Measurements from ENCODE around the gene SIGLEC6. TPM values are rescaled to one million over a fixed set of nuclear protein-coding genes. Genes with fewer than 3 reads are reported as not detected.

SIGLEC6 gene
- polyA plus RNA-seq, 2 donors, result 0.13 TPM; not detected in 1

- Histone ChIP-seq H3K4me3 (ENCODE audit: low read depth in 1 of 2, low read length in 2 of 2) (no peak overlapping the region), H3K27ac (ENCODE audit: low read depth in 2 of 2, low read length in 1 of 2) (no peak overlapping the region), H3K9me3 (ENCODE audit: control insufficient read depth in 2 of 2, insufficient read depth in 1 of 2, low read depth in 1 of 2, low read length in 1 of 2) (peaks cover 0 to 7% of the 10 kb centered on the region in 2 donors), H3K27me3 (ENCODE audit: control insufficient read depth in 1 of 2, insufficient read depth in 2 of 2, low read length in 2 of 2) (no peaks in the 10 kb centered on the region), H3K36me3 (ENCODE audit: control insufficient read depth in 2 of 2, insufficient read depth in 2 of 2, low read length in 1 of 2) (no peaks in the 10 kb centered on the region), H3K4me1 (ENCODE audit: control insufficient read depth in 2 of 2, insufficient read depth in 2 of 2, low read length in 1 of 2) (no peaks in the 10 kb centered on the region)
- 46 to 62% methylated on average over 10 of the region's 10 CpGs for WGBS, 2 donors
These were observed 10.2 kb upstream of the SIGLEC6 start for GRCh38 chr19:51541458-51542357.

- H3K4me3 ChIP-seq (ENCODE audit: low read depth in 1 of 2, low read length in 2 of 2), result no peak overlapping the region
- H3K9me3 ChIP-seq (ENCODE audit: control insufficient read depth in 2 of 2, insufficient read depth in 1 of 2, low read depth in 1 of 2, low read length in 1 of 2), result peaks cover 0 to 7% of the 10 kb centered on the region in 2 donors
- H3K27me3 ChIP-seq (ENCODE audit: control insufficient read depth in 1 of 2, insufficient read depth in 2 of 2, low read length in 2 of 2), result no peaks in the 10 kb centered on the region
- H3K36me3 ChIP-seq (ENCODE audit: control insufficient read depth in 2 of 2, insufficient read depth in 2 of 2, low read length in 1 of 2), result no peaks in the 10 kb centered on the region
- no peaks in the 10 kb centered on the region for H3K4me1 ChIP-seq (ENCODE audit: control insufficient read depth in 2 of 2, insufficient read depth in 2 of 2, low read length in 1 of 2)
- 81 to 84% methylated on average over 4 of the region's 4 CpGs for WGBS, 2 donors
- no peak overlapping the region for H3K27ac ChIP-seq (ENCODE audit: low read depth in 2 of 2, low read length in 1 of 2)
These were observed 8.4 kb upstream of the SIGLEC6 start for GRCh38 chr19:51539821-51540366.

DNA sequence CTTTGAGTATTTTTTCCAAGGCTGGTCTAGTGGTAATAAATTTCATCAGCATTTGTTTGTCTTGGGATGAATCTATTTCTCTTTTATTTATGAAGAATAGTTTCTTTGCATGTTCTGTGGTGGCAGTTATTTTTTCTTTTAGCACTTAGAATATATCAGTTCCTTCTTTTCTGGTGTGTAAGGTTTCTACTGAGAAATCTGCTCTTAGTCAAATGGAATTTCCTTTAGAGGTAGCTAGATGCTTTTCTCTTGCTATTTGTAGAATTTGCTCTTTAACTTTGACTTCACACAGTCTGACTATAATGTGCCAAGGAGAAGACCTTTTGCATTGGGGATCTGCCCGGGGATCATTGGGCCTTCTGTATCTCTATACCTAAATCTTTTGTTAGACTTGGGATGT lies 4.1 kb upstream of the SIGLEC6 start:
- H3K27me3 ChIP-seq (ENCODE audit: control insufficient read depth in 1 of 2, insufficient read depth in 2 of 2, low read length in 2 of 2), result no peaks in the 10 kb centered on the region
- 85 to 92% methylated on average over 1 of the region's 1 CpG for whole genome bisulfite sequencing, 2 donors

GRCh38 chr19:51530616-51531015 lies 854 bp downstream of the SIGLEC6 start:
- Histone ChIP-seq H3K4me1 (ENCODE audit: control insufficient read depth in 2 of 2, insufficient read depth in 2 of 2, low read length in 1 of 2) (no peaks in the 10 kb centered on the region), H3K27me3 (ENCODE audit: control insufficient read depth in 1 of 2, insufficient read depth in 2 of 2, low read length in 2 of 2) (no peaks in the 10 kb centered on the region), H3K4me3 (ENCODE audit: low read depth in 1 of 2, low read length in 2 of 2) (no peak overlapping the region), H3K27ac (ENCODE audit: low read depth in 2 of 2, low read length in 1 of 2) (no peak overlapping the region), H3K9me3 (ENCODE audit: control insufficient read depth in 2 of 2, insufficient read depth in 1 of 2, low read depth in 1 of 2, low read length in 1 of 2) (no peaks in the 10 kb centered on the region), H3K36me3 (ENCODE audit: control insufficient read depth in 2 of 2, insufficient read depth in 2 of 2, low read length in 1 of 2) (no peaks in the 10 kb centered on the region)
- WGBS, 2 donors, result 83 to 84% methylated on average over 8 of the region's 8 CpGs

More for the DNA sequence above, 4.1 kb upstream of the SIGLEC6 start:
- no peak overlapping the region for H3K27ac ChIP-seq (ENCODE audit: low read depth in 2 of 2, low read length in 1 of 2)
- H3K36me3 ChIP-seq (ENCODE audit: control insufficient read depth in 2 of 2, insufficient read depth in 2 of 2, low read length in 1 of 2), result no peaks in the 10 kb centered on the region
- no peaks in the 10 kb centered on the region for H3K4me1 ChIP-seq (ENCODE audit: control insufficient read depth in 2 of 2, insufficient read depth in 2 of 2, low read length in 1 of 2)
- no peak overlapping the region for H3K4me3 ChIP-seq (ENCODE audit: low read depth in 1 of 2, low read length in 2 of 2)
- peaks cover 0 to 4% of the 10 kb centered on the region in 2 donors for H3K9me3 ChIP-seq (ENCODE audit: control insufficient read depth in 2 of 2, insufficient read depth in 1 of 2, low read depth in 1 of 2, low read length in 1 of 2)

- WGBS, 2 donors, result 78 to 80% methylated on average over 2 of the region's 2 CpGs
- Histone ChIP-seq H3K36me3 (ENCODE audit: control insufficient read depth in 2 of 2, insufficient read depth in 2 of 2, low read length in 1 of 2) (no peaks in the 10 kb centered on the region), H3K27me3 (ENCODE audit: control insufficient read depth in 1 of 2, insufficient read depth in 2 of 2, low read length in 2 of 2) (no peaks in the 10 kb centered on the region), H3K27ac (ENCODE audit: low read depth in 2 of 2, low read length in 1 of 2) (no peak overlapping the region), H3K9me3 (ENCODE audit: control insufficient read depth in 2 of 2, insufficient read depth in 1 of 2, low read depth in 1 of 2, low read length in 1 of 2) (no peaks in the 10 kb centered on the region), H3K4me1 (ENCODE audit: control insufficient read depth in 2 of 2, insufficient read depth in 2 of 2, low read length in 1 of 2) (no peaks in the 10 kb centered on the region), H3K4me3 (ENCODE audit: low read depth in 1 of 2, low read length in 2 of 2) (no peak overlapping the region)
These were observed 2.2 kb downstream of the SIGLEC6 start for GRCh38 chr19:51529301-51529700.

DNA sequence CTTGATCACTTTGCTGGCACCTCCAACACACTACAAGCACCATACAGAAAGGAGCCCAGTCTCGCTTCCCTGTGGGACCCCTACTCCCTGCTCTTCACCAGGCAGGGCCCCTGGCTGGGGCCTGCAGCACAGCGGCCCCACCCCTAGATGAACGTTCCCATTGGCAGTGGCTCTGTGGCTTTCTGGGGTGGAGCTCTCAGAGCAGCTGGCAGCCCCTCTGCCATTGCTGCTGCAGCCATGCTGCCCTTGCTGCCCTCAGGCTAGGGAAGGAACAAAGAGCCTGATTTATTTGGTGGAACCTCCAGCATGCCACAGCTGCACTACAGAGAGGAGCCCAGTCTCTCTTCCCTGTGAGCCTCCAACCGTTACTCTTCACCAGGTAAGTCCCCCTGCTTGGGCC lies 5.8 kb downstream of the SIGLEC6 start:
- Histone ChIP-seq H3K4me3 (ENCODE audit: low read depth in 1 of 2, low read length in 2 of 2) (no peak overlapping the region), H3K4me1 (ENCODE audit: control insufficient read depth in 2 of 2, insufficient read depth in 2 of 2, low read length in 1 of 2) (no peaks in the 10 kb centered on the region), H3K9me3 (ENCODE audit: control insufficient read depth in 2 of 2, insufficient read depth in 1 of 2, low read depth in 1 of 2, low read length in 1 of 2) (no peaks in the 10 kb centered on the region), H3K27ac (ENCODE audit: low read depth in 2 of 2, low read length in 1 of 2) (no peak overlapping the region), H3K27me3 (ENCODE audit: control insufficient read depth in 1 of 2, insufficient read depth in 2 of 2, low read length in 2 of 2) (no peaks in the 10 kb centered on the region), H3K36me3 (ENCODE audit: control insufficient read depth in 2 of 2, insufficient read depth in 2 of 2, low read length in 1 of 2) (no peaks in the 10 kb centered on the region)
- 36 to 41% methylated on average over 4 of the region's 4 CpGs for WGBS, 2 donors

DNA sequence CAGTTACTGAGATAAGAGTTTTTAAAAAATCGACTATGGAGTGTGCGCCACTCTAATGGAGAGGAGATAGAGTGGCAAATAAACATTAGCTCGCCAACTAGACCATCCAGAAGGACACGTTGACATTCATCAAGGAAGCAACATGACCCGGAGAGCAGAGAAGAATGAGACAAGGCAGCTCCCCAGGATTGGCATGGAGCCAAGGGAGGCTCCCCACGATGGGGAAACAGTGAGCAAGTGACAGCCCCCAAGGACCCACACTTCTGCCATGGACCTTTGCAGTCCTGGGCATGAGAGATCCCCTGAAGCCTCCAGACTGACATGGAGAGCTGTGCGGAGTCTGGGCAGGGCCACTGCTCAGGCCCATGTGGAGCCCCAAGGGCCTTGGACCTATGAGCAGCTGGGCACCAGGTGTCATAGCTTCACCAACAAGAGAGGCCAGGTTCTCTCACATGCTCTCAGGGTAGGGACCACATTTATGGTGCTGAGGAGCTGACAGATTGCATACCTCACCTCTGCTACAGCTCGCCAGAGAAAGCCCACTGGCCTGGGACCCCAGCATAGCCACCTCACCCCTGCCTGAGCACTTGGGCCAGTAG lies 6.7 kb downstream of the SIGLEC6 start:
- no peak overlapping the region for H3K4me3 ChIP-seq (ENCODE audit: low read depth in 1 of 2, low read length in 2 of 2)
- no peaks in the 10 kb centered on the region for H3K4me1 ChIP-seq (ENCODE audit: control insufficient read depth in 2 of 2, insufficient read depth in 2 of 2, low read length in 1 of 2)
- no peaks in the 10 kb centered on the region for H3K9me3 ChIP-seq (ENCODE audit: control insufficient read depth in 2 of 2, insufficient read depth in 1 of 2, low read depth in 1 of 2, low read length in 1 of 2)
- no peak overlapping the region for H3K27ac ChIP-seq (ENCODE audit: low read depth in 2 of 2, low read length in 1 of 2)
- H3K36me3 ChIP-seq (ENCODE audit: control insufficient read depth in 2 of 2, insufficient read depth in 2 of 2, low read length in 1 of 2), result no peaks in the 10 kb centered on the region
- 66 to 74% methylated on average over 8 of the region's 8 CpGs for WGBS, 2 donors
- H3K27me3 ChIP-seq (ENCODE audit: control insufficient read depth in 1 of 2, insufficient read depth in 2 of 2, low read length in 2 of 2), result no peaks in the 10 kb centered on the region

GRCh38 chr19:51521781-51522180 lies 9.7 kb downstream of the SIGLEC6 start:
- H3K4me3 ChIP-seq (ENCODE audit: low read depth in 1 of 2, low read length in 2 of 2), result no peak overlapping the region
- H3K36me3 ChIP-seq (ENCODE audit: control insufficient read depth in 2 of 2, insufficient read depth in 2 of 2, low read length in 1 of 2), result no peaks in the 10 kb centered on the region
- 53 to 57% methylated on average over 2 of the region's 2 CpGs for WGBS, 2 donors

DNA sequence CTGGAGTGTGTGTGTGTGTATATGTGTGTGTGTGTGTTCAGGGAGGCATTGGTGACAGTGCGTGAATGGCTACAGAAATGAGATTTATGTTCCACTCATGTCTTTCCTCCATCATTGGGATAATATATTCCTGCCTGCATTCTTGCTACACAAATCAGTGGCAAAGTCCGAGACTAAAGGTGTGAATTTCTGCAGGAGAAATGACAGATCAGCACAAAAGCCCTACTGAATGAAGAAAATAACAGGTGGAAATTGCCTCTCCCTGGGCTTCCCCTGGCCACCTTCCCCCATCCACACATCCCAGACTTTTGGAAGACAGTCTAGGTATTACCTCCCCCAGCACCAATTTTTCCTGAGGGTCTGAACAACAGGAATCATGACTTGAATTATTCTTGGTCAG lies 10.1 kb downstream of the SIGLEC6 start:
- WGBS, 2 donors, result 84 to 86% methylated on average over 2 of the region's 2 CpGs
- H3K36me3 ChIP-seq (ENCODE audit: control insufficient read depth in 2 of 2, insufficient read depth in 2 of 2, low read length in 1 of 2), result no peaks in the 10 kb centered on the region
- no peaks in the 10 kb centered on the region for H3K9me3 ChIP-seq (ENCODE audit: control insufficient read depth in 2 of 2, insufficient read depth in 1 of 2, low read depth in 1 of 2, low read length in 1 of 2)
- H3K27me3 ChIP-seq (ENCODE audit: control insufficient read depth in 1 of 2, insufficient read depth in 2 of 2, low read length in 2 of 2), result no peaks in the 10 kb centered on the region
- no peaks in the 10 kb centered on the region for H3K4me1 ChIP-seq (ENCODE audit: control insufficient read depth in 2 of 2, insufficient read depth in 2 of 2, low read length in 1 of 2)
- H3K4me3 ChIP-seq (ENCODE audit: low read depth in 1 of 2, low read length in 2 of 2), result no peak overlapping the region
- no peak overlapping the region for H3K27ac ChIP-seq (ENCODE audit: low read depth in 2 of 2, low read length in 1 of 2)

More at GRCh38 chr19:51521781-51522180, 9.7 kb downstream of the SIGLEC6 start:
- Histone ChIP-seq H3K4me1 (ENCODE audit: control insufficient read depth in 2 of 2, insufficient read depth in 2 of 2, low read length in 1 of 2) (no peaks in the 10 kb centered on the region), H3K27me3 (ENCODE audit: control insufficient read depth in 1 of 2, insufficient read depth in 2 of 2, low read length in 2 of 2) (no peaks in the 10 kb centered on the region), H3K27ac (ENCODE audit: low read depth in 2 of 2, low read length in 1 of 2) (no peak overlapping the region), H3K9me3 (ENCODE audit: control insufficient read depth in 2 of 2, insufficient read depth in 1 of 2, low read depth in 1 of 2, low read length in 1 of 2) (no peaks in the 10 kb centered on the region)
